ENCODE data around the gene OSTC.

DNA sequence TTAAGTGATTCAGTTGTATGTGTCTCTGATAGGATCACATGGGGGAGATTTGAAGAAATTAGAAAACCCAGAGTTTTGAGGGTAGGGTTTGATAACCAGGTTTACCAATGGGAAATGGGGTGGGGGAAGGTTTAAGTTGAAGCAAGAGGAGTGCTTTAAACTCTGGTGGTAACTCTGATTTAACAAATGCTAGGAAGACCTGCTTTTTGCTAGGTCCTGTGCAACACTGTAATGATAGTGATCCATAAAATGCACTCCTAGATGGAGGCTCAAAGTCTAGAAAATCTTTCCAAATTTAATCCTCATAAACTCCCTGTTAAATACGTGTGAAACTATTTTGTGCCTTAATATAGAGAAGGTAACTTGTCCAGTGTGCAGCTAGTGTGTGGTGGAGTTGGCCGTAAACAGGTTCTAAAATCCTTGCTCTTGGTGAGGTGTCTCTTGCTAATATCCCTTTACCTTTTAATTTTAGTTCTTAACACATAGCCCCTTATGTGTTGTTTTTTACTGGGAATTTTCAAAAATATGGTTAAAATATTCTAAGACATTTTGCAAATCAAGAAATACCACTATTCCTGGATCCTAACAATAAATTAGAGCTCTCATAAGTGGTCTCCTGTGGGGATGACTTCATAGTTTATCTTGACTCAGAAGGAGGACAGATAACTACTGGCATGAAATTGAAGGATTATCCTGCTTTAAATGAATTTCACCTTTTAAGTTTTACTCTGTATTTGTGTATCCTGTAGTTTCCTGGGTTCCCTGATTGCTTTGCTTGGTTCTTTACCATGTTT, 25.9 kb upstream of the OSTC start:
- TF ChIP-seq POLR2A (IDR thresholded peaks at IDR 0.05; ENCODE audit: low read depth, low read length) (no peak), POLR2AphosphoS5 (IDR thresholded peaks at IDR 0.05; ENCODE audit: low read depth, low read length) (no peak), TAF1 (IDR thresholded peaks at IDR 0.05; ENCODE audit: low read depth, low read length) (no peak), SPI1 (IDR thresholded peaks at IDR 0.05; ENCODE audit: low read depth, low read length) (no peak)
